GM10248 (cell line): ENCODE data around the gene ANXA5.

Experiments used
- CTCF ChIA-PET: fragments of 300-600 bp; sonication (Branson Sonifier 250); formaldehyde crosslinking; extraction: SDS; loops from one replicate; lab custom pipeline; 2021; ENCODE audit warnings: antibody characterized with exemption; lab: Yijun Ruan, JAX
- POLR2A ChIA-PET: fragments of 350-650 bp; sonication (Branson Sonifier 250); formaldehyde crosslinking; extraction: SDS; loops from one replicate; lab custom pipeline; 2020; ENCODE audit warnings: antibody characterized with exemption; lab: Yijun Ruan, JAX
- DNase-seq: peaks from one replicate; pipeline ENCODE4 v3.0.0; 2012; ENCODE audit errors: extremely low spot score
- TF ChIP-seq, protein P1 (sequence below): IDR thresholded peaks from 2 replicates; pipeline ENCODE4 v1.5.1; 2012; ENCODE audit warnings: mild to moderate bottlenecking, low read depth; ENCODE audit errors: extremely low read depth, missing control alignments, control extremely low read depth

Gene ANXA5

DNA sequence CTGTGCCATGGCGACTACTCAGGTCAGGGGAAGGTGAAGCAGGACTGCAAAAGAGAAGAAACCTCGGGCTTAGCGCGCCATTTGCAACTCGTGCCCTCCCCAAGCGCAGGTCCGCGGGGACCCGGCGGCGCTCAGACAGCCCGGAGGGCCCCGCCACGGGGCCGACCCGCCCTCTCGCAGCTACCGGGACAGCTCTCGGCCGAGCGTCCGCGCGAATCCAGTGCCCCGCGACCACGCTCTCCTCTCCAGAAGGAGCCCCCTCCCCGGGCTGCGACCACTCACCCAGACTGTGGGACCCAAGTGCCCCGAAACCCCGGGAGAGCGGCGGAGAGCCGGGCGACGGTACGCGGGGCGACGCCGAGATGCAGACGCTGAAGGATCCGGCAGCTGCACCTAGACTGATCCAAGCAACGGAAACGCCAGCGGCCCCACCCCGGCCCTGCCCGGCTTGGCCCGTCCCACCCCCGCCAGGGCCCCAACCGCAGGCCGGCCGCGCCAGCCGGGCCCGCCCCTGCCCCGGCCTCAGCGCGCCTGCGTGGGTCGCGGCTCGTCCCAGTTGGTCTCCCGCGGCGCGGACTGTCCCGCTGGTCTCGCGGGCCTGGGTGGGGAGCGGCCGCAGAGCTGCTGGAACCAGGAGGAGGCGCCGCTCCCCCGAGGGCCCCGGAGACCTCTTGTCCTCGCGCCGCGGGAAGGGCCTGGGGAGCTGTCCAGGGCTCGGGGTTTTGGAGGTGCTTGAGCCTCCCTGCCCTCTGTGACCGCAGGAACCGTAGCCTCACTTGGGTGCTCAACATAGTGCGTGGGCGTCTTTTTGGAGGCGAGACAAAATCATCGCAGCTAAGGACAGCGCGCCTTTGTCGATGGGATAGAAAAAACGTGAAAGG lies at the start of gene ANXA5:
Gene ANXA5, minus strand, starts transcription at position 400 of the 881 bp plus-strand sequence. Its CDS starts 391 bp downstream, at position 9.
- TF ChIP-seq, protein P1, sequence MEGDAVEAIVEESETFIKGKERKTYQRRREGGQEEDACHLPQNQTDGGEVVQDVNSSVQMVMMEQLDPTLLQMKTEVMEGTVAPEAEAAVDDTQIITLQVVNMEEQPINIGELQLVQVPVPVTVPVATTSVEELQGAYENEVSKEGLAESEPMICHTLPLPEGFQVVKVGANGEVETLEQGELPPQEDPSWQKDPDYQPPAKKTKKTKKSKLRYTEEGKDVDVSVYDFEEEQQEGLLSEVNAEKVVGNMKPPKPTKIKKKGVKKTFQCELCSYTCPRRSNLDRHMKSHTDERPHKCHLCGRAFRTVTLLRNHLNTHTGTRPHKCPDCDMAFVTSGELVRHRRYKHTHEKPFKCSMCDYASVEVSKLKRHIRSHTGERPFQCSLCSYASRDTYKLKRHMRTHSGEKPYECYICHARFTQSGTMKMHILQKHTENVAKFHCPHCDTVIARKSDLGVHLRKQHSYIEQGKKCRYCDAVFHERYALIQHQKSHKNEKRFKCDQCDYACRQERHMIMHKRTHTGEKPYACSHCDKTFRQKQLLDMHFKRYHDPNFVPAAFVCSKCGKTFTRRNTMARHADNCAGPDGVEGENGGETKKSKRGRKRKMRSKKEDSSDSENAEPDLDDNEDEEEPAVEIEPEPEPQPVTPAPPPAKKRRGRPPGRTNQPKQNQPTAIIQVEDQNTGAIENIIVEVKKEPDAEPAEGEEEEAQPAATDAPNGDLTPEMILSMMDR: peak; percentile 62
- CTCF ChIA-PET: interaction anchor here (0.9 to 1.7 kb wide), 7 partner anchors 9 to 128 kb away, joined by 4 to 7 read pairs (median 5); no protein-coding TSS in a partner anchor
- DNase-seq: peak; percentile 86

DNA sequence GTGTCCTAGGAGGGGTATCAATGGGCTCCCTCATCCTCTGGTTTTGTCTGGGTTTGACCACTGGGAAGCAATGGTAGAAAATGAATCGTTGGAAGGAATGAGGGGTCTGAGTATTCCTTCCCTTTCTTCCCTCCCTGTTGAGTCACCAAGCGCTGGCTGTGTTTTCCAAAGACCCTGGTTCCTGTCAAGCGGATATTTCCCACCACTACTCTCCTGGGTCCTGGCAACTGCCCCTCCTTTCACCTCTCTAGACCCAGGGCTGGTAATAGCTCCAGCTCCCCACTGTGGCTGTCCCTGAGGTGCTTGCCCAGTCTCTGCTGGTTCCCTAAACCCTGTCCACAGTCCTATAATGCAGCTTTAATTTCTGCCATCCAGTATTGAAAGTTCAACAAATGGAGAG lies 46.0 kb upstream of the ANXA5 start:
- ChIA-PET POLR2A (no interaction called here), CTCF (interaction anchor here (0.9 to 1.6 kb wide), 4 partner anchors 18 to 258 kb away, joined by 3 to 4 read pairs (median 4); no protein-coding TSS in a partner anchor)
- DNase-seq: no peak
- TF ChIP-seq, protein P1: no peak

More for the DNA sequence above, at the start of gene ANXA5:
- POLR2A ChIA-PET: interaction anchor here (1.1 kb wide), 1 partner anchor 95 kb away, joined by 3 read pairs; no protein-coding TSS in a partner anchor

DNA sequence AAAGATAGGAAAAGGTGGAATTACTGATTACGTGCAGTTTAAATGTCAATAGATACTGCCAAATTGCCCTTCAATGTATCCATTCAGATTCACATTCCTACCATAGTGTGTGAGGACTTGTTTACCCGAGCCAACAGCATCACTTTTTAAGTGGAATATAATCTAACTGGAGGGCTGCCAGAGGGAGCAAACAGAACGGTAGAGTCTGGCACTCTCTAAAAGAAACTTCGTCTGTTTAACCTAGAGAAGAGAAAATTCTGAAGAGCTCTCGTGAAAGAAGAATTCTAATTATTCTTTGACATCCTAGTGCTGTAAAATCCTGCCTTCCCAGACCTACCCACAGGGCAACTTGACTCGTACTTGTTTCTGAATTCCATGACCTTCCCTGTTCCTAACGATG lies 45.0 kb upstream of the ANXA5 start:
- TF ChIP-seq, protein P1: no peak
- CTCF ChIA-PET: interaction anchor here (1.3 to 1.6 kb wide), 4 partner anchors 9 to 26 kb away, joined by 3 to 6 read pairs (median 4); no protein-coding TSS in a partner anchor
- POLR2A ChIA-PET: no interaction called here
- DNase-seq: no peak

DNA sequence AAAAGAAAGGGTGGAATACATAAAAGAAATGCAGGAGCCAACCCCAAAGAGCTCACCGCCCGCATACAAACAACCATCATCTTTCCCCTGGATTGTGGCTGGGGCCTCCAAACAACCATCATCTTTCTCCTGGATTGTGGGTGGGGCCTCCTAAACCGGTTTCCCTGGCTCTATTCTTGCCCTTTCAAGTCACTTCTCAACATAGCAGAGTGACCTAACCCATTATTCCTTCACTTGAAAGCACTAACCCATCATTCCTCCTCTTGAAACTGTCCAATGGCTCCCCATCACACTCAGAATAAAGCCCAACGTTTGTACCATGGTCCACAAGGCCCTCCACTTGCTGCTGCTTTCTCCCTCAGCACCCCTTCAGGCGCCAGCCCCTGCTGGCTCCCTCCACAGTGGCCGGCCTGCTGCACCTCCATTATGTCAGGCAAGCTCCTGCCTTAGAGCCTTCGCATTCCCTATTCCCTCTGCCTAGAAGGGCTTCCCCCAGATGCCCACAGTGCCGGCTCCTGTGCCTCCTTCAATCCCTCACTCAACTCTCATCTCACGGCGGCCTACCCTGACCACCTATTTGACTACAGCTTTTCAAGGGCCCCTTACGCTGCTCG lies 44.1 kb upstream of the ANXA5 start:
- TF ChIP-seq, protein P1: no peak
- POLR2A ChIA-PET: no interaction called here

DNA sequence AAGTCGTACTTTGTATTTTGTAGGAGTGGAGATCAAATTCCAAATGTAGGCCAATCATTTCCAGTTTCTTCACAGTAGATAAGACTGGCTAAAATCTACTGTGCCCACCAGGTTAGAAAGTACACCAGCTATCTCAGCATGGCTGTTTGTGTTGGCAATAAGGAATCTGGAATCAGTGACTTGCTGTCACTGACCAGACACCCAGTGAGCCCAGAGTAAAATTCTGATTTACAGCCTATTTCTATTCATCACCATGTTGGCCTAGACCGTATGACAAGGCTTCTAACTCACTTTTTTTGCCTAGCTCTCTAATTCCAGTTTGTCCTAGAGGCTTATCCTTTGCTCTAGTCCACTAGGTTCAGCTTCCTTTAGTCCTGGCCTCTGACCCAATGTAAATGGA lies 42.8 kb upstream of the ANXA5 start:
- CTCF ChIA-PET: interaction anchor here (0.7 to 1.1 kb wide), 3 partner anchors 12 to 15 kb away, joined by 3 read pairs; no protein-coding TSS in a partner anchor
- POLR2A ChIA-PET: no interaction called here
- DNase-seq: no peak
- TF ChIP-seq, protein P1: no peak

More for the DNA sequence above, 44.1 kb upstream of the ANXA5 start:
- CTCF ChIA-PET: interaction anchor here (1.4 to 1.6 kb wide), 2 partner anchors 9 to 11 kb away, joined by 4 to 6 read pairs; no protein-coding TSS in a partner anchor
- no peak for DNase-seq
